GM13976 (cell line): ENCODE results near the gene DEGS2.
"Not testable (repeated sequence)": the region's sequence is repeated elsewhere in the genome, so short reads cannot be mapped to it uniquely, and the experiment has no call there.

Experiments used
- DNase-seq: peaks from one replicate; pipeline ENCODE4 v3.0.0; 2012; ENCODE audit warnings: low spot score
- in situ Hi-C: fragments of 300-500 bp; cut with MboI; formaldehyde crosslinking; loops from one replicate; pipeline ENCODE4 v1.12.0; 2022; ENCODE audit warnings: low sequenced_read_pairs, mixed read lengths, inconsistent platforms; ENCODE audit not compliant: unreplicated experiment
- TF ChIP-seq, protein P1 (sequence below): IDR thresholded peaks from 2 replicates; pipeline ENCODE4 v1.5.1; 2012; ENCODE audit warnings: borderline replicate concordance, mild to moderate bottlenecking; ENCODE audit not compliant: insufficient read depth; ENCODE audit errors: extremely low read depth, missing control alignments, control extremely low read depth

The DEGS2 gene

DNA sequence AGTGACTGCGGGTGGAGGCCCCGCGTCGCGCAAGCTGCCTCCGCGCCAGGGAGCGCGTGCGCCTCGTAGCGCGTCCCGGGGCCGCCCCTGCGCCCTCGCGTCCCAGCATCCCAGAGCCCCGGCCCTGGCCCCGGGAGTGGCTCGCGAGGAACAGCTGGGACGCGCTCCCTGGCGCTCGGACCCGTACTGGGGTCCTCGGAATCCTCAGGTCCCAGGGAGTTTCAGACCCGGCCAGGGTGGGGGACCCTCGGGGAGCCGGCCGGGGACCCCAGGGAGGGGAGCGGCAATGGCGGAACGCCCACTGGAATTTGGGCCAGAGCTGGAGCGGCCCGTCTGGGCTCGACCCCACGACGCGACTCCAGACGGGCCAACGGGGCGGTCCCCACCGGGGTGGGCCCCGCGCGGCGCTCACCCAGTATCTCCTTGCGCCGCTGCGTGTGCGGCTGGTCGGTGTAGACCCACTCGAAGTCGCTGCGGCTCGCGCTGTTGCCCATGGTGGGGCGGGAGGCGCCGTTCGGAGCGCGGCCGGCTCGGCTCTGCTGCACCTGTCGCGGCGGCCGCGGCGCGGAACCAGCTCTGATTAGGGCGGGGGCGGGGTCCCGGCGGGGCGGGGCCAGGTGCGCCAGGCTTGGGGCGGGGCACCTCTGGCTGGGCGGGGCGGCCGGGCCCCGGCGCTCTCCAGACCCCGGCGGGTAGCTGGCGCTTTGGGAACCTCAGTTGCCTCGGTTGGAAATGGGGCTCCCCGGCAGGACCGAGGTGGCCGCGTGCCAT lies at the start of gene DEGS2:
Gene DEGS2, minus strand, starts transcription at position 552 of the 771 bp plus-strand sequence. Its CDS starts 58 bp downstream, at position 494.
- TF ChIP-seq, protein P1, sequence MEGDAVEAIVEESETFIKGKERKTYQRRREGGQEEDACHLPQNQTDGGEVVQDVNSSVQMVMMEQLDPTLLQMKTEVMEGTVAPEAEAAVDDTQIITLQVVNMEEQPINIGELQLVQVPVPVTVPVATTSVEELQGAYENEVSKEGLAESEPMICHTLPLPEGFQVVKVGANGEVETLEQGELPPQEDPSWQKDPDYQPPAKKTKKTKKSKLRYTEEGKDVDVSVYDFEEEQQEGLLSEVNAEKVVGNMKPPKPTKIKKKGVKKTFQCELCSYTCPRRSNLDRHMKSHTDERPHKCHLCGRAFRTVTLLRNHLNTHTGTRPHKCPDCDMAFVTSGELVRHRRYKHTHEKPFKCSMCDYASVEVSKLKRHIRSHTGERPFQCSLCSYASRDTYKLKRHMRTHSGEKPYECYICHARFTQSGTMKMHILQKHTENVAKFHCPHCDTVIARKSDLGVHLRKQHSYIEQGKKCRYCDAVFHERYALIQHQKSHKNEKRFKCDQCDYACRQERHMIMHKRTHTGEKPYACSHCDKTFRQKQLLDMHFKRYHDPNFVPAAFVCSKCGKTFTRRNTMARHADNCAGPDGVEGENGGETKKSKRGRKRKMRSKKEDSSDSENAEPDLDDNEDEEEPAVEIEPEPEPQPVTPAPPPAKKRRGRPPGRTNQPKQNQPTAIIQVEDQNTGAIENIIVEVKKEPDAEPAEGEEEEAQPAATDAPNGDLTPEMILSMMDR = no peak
- DNase-seq = peak; percentile 88
- in situ Hi-C loops = no loop called here

DNA sequence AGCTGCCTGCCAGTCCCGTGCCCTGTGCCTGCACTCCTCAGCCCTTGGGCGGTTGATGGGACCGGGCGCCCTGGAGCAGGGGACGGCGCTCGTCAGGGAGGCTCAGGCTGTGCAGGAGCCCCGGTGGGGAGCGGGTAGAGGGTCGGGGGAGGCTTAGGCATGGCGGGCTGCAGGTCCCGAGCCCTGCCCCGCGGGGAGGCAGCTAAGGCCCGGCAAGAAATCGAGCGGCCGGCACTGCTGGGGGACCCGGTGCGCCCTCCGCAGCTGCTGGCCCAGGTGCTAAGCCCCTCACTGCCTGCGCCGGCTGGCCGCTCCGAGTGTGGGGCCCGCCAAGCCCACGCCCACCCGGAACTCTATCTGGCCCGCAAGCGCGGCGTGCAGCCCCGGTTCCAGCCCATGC lies 48.7 kb upstream of the DEGS2 start:
- DNase-seq, in situ Hi-C loops: not testable (repeated sequence)

DNA sequence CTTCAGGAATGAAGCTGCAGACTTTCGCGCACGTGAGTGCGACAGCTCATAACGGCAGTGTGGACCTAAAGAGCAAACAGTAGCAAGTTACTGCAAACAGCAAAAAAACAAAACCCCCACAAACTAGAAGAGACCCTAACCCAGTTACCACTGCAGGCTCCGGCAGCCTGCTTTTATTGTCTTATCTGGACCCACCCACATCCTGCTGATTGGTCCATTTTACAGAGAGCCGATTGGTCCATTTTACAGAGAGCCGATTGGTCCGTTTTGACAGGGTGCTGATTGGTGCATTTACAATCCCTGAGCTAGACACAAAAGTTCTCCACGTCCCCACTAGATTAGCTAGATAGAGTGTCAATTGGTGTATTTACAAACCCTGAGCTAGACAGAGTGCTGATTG lies 48.1 kb upstream of the DEGS2 start:
- DNase-seq, in situ Hi-C loops: not testable (repeated sequence)

DNA sequence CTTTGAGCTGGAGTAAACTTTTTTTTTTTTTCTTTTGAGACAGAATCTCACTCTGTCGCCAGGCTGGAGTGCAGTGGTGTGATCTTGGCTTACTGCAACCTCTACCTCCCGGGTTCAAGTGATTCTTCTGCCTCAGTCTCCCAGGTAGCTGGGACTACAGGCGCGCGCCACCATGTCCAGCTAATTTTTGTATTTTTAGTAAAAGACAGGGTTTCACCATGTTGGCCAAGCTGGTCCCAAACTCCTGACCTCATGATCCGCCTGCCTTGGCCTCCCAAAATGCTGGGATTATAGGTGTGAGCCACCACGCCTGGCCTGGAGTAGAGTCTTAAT lies 45.4 kb upstream of the DEGS2 start:
- in situ Hi-C loops, DNase-seq: not testable (repeated sequence)

DNA sequence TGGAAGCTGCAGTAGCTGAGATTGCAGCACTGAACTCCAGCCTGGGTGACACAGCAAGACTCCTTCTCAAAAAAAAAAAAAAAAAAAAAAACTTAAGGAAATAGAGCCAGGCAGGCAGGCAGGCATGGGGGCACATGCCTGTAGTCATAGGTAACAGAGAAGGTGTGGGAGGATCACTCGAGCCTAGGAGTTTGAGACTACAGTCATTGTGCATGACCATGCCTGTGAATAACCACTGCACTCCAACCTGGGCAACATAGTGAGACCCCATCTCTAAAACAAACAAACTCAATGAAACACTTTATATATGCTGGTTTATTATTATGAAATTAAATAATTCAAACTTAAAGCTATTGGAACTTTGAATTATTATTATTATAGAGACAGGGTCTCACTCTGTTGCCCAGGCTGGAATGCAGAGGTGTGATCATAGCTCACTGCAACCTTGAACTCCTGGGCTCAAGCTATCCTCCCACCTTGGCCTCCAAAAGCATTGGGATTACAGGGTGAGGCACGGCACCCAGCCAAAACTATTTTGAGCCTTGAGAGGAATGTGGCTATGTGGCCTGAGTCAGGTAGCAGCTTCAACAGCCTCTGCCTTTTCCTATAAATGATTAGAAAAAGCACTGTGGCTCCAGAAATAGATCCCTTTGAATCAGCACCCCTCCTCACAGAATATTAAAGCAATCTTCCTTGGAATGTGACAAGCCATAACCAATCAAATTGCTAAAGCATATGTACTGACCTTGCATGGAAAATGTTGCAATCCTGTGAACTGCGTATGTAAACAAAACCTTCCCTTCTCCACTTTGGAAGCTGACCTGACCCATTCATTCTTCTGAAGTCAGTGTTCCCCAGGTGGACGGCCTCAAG lies 44.8 kb upstream of the DEGS2 start:
- in situ Hi-C loops = no loop called here
- DNase-seq = no peak
- TF ChIP-seq, protein P1 = no peak

DNA sequence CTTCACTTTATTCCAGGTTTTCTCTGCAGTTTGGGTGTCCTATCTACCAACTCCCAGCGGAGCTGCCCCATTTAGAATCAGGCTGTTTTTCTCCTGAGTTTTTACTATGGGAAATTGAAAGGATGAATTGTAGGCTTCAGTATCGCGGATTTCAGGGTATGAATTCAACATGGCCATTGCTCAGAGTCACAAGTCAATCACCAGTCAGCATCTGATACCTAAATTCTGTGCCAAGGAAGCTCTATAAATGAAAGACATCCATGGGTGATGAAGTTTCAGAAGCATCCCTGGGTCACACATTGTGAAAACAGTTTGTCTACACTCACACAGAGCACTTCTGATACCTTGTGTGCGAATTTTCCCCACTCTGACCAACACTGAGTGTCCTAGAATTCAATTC lies 43.7 kb upstream of the DEGS2 start:
- no peak for DNase-seq
- TF ChIP-seq, protein P1 = no peak
- in situ Hi-C loops = no loop called here

DNA sequence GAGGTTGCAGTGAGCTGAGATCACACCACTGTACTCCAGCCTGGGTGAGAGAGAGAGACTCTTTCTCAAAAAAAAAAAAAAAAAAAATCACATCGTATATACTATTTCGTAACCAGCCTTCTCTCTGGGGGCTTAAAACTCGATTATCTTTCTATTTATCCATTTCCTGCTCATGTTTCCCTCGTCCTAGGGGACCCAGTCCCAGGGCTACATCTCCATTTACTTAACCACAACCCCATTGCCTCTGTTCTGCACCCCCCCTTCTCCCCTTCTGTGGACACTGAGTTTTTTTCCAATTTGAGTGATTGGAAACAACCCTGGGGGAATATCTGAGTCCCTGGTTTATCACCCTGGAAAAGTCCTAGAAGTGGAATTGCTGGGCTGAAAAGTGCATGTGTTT lies 43.3 kb upstream of the DEGS2 start:
- in situ Hi-C loops = no loop called here
- DNase-seq = no peak
- TF ChIP-seq, protein P1 = no peak

DNA sequence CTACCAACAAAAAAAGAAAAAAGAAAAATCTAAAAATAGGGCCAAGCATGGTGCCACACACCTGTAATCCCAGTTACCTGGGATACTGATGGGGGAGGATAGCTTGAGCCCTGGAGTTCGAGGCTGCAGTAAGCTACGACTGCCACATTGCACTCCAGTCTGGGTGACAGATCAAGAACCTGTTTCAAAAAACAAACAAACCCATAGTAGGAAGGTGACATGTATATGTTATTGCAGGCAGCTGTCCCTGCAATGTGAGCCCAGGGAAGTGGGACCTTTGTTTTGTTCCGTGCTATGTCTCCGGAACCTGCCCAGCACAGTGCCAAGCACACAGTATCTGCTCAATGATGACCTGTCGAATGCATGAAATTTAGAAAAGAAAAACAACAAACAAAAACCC lies 42.3 kb upstream of the DEGS2 start:
- in situ Hi-C loops = no loop called here
- DNase-seq = no peak
- TF ChIP-seq, protein P1 = no peak
